SW480 (cell line): ENCODE results near the gene OSBPL1A.
A peak's percentile ranks its signal among the peaks of the same experiment; 100 is the strongest.
"Not testable (repeated sequence)": the region's sequence is repeated elsewhere in the genome, so short reads cannot be mapped to it uniquely, and the experiment has no call there.

Experiments
- DNase-seq: peaks from one replicate; pipeline ENCODE4 v3.0.0-alpha.2; 2016; ENCODE audit warnings: low spot score

The OSBPL1A gene

DNA sequence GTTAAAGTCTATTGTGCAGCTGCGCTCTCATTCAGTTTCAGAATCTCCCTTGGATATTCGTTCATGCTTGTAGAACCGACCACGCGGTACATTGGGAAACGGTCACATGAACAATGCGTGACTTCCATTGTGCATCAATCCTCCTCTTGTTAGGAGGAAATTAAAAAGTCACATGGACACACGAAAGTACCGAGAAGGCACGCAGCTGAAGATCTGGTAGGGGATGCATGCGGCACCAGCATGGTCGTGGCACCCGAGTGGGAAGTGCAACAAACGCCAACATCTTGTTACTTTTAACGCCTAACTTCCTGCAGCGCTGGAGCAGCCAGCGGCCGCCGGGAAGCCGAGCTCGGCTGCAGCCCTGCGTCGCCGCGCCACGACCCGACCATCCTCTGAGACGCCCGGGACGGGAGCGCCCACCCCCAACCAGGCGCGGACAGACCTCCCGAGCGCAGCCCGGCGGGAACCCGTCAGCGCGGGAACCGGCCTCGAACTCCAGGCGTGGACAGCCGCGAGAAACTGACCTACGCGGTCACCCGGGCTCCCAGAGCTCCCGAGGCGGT lies 412 bp downstream of the OSBPL1A start:
- peak; percentile 83 for DNase-seq

DNA sequence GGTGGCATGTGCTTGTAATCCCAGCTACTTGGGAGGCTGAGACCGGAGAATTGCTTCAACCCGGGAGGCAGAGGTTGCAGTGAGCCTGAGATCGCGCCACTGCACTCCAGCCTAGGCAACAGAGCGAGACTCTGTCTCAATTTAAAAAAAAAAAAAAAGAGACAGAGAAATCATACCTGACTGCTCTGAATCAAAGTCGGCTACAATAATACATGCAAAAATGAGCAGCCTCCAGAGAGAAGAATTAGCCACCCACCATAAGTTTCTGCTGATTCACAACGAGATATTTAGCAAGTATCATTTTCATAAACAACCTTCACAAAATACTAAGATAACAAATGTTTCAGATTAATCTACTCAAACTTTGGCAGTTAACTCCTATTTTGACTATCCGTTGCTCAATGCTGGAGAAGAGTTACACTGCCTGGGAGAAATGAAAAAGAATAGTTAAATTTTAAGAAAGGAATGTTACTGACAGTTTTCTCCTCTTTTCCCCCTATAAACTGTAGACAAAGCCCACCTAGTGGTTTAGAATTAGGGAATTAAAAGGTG lies 1.5 kb downstream of the OSBPL1A start:
- DNase-seq, result no peak

DNA sequence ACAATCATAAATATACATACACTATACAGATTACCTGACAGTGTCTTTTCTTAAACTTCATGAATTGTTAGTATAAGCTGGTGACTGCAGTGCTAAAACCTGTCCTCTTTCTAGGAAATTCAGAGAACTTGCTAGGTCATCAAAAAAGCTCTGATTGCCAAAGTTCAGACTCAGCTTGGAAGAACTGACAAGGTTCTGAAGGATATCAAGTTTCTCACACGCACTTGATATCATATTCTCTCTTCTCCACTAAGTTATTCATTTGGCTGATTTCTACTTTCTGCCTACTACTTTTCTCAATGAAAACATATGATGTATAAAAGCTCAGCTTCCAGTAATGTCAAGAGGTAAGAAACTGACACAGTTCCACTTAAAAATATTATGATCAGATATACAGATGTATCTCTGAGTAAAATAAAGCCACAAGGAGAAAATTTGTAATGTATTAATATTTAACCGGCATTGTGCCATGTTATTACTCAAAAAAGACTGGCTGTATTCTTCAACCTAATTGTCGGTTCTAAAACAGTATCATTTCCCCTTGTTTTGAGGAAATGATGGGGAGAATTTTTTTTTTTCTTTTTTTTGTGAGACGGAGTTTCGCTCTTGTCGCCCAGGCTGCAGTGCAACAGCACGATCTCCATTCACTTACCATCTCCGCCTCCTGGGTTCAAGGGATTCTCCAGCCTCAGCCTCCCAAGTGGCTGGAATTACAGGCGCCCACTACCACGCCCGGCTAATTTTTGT lies 2.4 kb downstream of the OSBPL1A start:
- DNase-seq, result no peak

- no peak for DNase-seq
Observed at GRCh38 chr18:24388957-24389356, 8.7 kb downstream of the OSBPL1A start.

DNA sequence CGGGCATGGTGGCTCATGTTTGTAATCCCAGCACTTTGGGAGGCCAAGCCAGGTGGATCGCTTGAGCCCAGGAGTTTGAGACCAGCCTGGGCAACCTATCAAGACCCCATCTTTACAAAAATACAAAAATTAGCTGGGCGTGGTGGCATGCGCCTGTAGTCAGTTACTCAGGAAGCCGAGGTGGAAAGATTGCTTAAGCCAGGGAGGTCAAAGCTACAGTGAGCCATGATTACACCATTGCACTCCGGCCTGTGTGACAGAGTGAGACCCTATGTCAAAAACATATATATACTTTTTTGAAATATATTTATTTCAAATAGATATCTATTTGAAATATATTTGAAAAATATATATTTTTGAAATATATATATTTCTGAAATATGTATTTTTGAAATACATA lies 10.9 kb downstream of the OSBPL1A start:
- no peak for DNase-seq

GRCh38 chr18:24381126-24381525 lies 16.5 kb downstream of the OSBPL1A start:
- no peak for DNase-seq

DNA sequence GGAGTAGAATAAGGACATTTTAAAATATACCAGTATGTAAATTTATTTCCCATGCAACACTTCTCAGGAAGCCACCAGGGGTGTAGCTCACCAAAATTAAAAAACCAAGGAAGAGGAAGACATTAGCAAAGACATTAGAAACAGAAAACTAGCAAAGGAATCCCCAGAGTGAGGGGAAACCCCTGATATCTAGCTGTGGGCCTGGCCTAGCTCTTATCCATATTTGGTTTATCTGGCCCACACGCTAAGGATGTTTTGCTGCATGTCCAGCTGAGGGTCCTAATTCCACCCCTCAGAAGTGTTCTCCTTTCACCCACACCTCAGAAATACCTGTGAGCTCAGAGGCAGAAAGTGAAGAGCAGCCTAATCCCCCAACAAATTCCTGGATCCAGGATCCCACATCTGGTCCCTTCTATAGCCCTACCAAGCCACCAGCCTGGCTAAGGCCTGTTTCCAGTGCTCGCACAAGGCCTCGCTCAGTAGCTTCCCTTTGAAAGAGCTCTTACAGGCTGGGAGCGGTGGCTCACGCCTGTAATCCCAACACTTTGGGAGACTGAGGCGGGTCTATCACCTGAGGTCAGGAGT lies 17.4 kb downstream of the OSBPL1A start:
- DNase-seq, result no peak

- DNase-seq, result no peak
Observed at GRCh38 chr18:24378598-24378997, 19.0 kb downstream of the OSBPL1A start.

GRCh38 chr18:24376531-24376930 lies 21.1 kb downstream of the OSBPL1A start:
- DNase-seq, result not testable (repeated sequence)

- no peak for DNase-seq
Observed at GRCh38 chr18:24373328-24373727, 24.3 kb downstream of the OSBPL1A start.

DNA sequence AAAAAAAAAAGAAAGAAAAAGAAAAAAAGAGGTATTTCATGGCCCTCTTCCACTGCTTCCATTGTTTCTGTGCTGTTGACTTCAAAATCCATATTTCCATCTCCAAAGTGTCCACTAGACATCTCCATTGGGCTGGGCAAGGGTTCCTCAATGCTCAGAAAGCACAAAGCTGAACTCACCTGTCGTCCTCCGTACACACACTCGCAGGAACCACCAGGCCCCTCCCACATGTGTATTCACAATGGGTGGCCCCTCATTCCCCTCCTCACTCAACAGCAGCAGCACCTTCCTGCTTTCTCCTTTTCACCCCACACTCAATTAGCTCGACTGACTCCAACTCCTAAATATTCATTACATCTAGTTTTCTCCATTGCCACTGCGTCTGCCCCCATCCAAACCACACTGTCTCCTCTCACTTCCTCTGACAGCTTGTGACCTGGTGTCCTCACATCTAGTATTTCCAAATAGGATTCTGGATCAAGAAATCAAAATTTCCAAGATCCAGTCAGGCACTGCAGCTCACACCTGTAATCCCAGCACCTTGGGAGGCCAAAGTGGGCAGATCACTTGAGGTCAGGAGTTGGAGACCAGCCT lies 25.2 kb downstream of the OSBPL1A start:
- no peak for DNase-seq

GRCh38 chr18:24370120-24370519 lies 27.5 kb downstream of the OSBPL1A start:
- no peak for DNase-seq

- peak; percentile 45 for DNase-seq
Observed at GRCh38 chr18:24369426-24369825, 28.2 kb downstream of the OSBPL1A start.

GRCh38 chr18:24368749-24369148 lies 28.9 kb downstream of the OSBPL1A start:
- DNase-seq, result peak; percentile 86

DNA sequence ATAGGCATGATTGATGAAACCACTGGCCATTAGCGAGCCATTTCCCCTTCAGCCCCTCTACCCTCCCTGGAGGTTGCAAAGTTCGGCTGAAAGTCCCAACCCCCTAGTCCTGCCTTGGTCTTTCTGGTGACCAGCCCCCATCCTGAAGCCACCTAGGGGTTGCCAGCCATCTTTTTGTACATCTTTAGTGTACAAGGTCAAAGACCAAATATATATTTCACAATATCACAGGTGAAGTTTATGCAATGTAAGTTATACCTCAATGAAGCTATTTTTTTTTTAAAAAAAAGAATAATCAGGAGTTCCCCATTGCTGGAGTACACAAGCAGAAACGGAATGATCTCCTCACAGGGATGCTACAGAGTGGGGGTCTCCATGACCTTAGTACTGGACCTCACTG lies 31.3 kb downstream of the OSBPL1A start:
- no peak for DNase-seq

GRCh38 chr18:24364177-24364576 lies 33.4 kb downstream of the OSBPL1A start:
- no peak for DNase-seq

GRCh38 chr18:24362757-24363156 lies 34.9 kb downstream of the OSBPL1A start:
- DNase-seq, result no peak

DNA sequence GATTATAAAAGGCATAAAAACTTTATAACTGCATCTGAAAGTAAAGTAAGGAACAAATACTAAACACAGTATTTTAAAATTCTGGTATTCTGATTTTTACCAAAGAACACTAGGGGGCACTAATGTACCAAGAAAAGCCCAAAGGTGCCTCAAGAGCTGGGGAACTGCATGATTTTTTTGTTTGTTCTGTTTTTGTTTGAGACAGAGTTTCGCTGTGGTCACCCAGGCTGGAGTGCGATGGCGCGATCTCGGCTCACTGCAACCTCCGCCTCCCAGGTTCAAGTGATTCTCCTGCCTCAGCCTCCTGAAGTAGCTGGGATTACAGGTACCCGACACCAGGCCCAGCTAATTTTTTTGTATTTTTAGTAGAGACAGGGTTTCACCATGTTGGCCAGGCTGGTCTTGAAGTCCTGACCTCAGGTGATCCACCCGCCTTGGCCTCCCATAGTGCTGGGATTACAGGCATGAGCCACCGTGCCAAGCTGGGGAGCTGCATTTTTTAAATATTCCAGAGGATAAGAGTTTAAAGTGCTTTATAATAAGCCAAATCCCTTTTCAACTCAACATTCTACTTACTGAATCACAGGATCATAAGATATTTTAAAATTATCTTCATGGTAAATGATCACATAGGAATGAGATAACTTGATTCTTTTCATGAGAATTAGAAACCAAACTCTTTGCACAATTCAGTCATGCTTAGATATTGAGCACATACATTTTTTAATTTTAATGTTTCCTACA lies 37.7 kb downstream of the OSBPL1A start:
- DNase-seq, result peak; percentile 62

DNA sequence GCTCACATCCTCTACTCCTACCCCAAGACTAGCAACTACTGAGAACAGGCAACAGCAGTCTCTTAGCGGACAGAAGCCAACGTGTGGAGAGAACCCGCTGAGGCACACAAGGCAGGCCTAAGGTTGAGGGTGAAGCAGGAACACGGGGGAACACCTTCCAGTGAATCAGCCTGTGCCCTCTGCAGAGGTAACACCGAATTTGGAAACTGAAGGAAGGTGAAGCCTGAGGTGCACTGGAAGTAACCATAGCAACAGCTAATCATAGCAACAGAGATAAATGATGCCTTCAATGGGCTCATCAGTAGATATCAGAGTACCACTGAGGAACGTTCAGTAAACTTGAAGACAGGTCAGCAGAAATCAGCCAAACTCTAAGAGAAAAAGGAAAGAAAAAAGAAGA lies 43.3 kb downstream of the OSBPL1A start:
- DNase-seq, result no peak

GRCh38 chr18:24346254-24346653 lies 51.4 kb downstream of the OSBPL1A start:
- no peak for DNase-seq

GRCh38 chr18:24344509-24344908 lies 53.1 kb downstream of the OSBPL1A start:
- no peak for DNase-seq

GRCh38 chr18:24342347-24342746 lies 55.3 kb downstream of the OSBPL1A start:
- no peak for DNase-seq
